GM12801 (cell line): Measurements from ENCODE around the gene ARMC8.

Experiments
- TF ChIP-seq, protein P1 (sequence below): IDR thresholded peaks from one replicate; pipeline ENCODE4 v1.5.1; 2011; ENCODE audit warnings: control low read depth; ENCODE audit not compliant: insufficient read length; ENCODE audit errors: extremely low read depth

Gene ARMC8

DNA sequence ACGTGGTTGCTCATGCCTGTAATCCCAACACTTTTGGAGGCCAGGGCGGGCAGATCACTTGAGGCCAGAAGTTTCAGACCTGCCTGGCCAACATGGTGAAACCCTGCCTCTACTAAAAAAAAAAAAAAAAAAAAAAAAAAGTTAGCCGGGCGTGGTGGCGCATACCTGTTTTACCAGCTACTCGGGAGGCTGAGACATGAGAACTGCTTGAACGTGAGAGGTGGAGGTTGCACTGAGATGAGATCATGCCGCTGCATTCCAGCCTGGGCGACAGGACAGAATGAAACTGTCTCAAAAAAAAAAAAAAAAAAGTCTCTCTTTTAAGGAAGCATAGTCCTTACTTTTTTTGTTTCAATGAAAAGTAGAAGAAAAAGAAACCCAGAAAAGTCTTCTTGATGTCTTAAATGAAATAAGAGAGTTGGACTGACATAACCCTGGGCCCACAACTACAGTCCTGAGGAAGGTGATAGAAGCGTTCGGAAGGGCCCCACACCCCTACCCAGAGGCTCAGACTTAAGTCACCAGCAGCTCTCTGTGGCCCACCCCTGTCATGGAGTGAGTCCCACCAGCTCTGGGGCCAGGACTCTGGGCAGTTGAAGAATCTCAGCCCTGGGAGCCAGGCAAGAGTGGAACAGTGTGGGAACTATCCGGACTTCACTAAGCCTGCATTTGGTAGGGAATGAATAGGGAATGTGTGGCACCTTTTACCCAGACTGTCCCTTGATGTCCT is 139.9 kb downstream of the ARMC8 start:
- TF ChIP-seq, protein P1, sequence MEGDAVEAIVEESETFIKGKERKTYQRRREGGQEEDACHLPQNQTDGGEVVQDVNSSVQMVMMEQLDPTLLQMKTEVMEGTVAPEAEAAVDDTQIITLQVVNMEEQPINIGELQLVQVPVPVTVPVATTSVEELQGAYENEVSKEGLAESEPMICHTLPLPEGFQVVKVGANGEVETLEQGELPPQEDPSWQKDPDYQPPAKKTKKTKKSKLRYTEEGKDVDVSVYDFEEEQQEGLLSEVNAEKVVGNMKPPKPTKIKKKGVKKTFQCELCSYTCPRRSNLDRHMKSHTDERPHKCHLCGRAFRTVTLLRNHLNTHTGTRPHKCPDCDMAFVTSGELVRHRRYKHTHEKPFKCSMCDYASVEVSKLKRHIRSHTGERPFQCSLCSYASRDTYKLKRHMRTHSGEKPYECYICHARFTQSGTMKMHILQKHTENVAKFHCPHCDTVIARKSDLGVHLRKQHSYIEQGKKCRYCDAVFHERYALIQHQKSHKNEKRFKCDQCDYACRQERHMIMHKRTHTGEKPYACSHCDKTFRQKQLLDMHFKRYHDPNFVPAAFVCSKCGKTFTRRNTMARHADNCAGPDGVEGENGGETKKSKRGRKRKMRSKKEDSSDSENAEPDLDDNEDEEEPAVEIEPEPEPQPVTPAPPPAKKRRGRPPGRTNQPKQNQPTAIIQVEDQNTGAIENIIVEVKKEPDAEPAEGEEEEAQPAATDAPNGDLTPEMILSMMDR, result no peak

DNA sequence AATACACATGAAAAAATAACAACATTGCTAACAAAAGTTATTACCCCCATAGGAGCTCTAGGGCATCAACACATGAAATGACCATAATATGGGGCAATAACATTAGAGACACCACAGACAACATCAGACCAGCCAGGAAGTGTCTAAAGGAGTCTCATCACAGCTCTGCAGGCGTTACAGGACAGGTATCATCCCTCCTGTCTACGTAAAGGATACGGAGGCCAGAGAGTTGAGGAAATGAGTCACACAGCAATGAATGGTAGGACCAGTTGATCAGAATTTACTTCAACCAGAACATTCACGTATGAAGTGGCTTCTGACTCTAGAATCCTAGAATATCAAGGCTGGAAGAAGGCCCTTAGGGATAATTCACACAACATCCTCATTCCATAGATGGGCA is 140.7 kb downstream of the ARMC8 start:
- TF ChIP-seq, protein P1, result no peak

DNA sequence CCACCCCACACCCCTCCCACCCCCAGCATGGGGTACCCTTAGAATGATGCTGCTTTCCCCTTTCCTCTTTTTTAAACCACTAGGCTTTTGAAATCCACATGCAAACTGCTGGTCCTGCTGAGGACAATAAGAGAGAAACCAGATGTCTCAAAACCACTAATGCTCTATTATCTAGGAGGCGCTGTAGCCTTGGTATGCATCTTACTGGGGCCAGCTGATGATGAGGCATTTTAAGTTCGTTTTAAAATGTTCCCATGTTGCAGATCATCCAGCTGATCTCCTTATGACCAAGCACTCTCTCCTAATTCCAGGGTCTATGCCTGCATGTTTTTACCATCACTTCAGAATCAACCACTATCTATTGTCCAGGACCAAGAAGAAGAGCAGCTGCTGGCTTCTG is 141.2 kb downstream of the ARMC8 start:
- TF ChIP-seq, protein P1, result no peak

DNA sequence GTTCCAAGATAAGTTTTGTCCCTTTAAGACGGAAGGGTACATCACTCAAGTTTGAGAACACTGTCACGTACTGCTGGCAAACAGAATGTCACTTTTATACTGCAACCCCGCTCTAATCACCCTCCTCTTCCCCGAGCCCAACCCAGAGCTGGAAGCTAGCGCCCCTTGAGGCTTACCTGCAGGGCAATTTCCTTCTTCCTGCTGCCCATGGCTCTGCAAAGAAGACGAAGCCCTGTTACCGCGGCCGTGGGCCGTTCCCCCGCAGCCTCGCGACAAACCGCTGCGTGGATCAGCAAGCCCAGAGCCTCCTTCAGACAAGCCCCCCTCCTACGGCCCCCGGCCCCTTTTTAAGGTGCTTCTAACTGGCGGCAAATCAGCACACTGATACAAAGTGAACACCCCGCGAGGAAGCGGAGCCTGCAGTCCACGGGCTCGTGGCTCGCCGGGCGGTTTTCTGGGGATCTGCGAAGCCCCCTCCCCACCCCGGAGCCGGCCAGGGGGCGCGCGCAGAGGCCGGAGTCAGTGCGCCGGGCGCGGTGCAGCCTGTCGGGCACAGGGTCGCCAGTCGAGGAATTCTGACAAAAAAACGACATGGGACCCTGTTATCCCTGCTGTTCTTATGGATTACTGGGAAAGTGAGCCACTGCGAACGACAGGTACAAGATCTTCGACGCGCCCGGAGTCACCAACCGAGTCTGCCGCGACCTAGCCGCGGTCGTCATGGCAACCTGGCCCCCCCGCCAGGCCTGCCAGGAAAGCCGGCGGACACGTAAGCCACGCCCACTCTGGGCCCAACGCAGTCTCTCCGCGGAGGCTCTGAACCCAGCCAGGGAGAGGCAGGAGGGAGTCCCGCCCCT is 142.3 kb downstream of the ARMC8 start, which contains the start of gene NME9:
Gene NME9, minus strand, starts transcription at position 725 of the 857 bp plus-strand sequence. Its CDS starts 516 bp downstream, at position 209.
- TF ChIP-seq, protein P1, result no peak

DNA sequence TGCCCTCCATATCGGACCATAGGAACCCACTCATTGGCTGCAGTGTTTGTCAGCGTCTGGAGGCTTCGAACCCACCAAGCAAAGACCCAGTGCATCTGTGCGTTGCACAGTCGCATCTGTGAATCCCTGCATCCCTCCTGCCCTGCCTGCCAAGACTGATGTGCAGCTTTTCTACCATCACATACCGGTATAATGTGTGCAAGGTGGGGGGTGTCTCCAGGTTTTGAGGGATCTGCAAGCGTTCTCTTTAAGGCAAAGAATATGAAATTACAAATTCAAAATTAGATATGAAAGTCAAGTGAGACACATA is 142.8 kb downstream of the ARMC8 start:
- TF ChIP-seq, protein P1, result no peak

DNA sequence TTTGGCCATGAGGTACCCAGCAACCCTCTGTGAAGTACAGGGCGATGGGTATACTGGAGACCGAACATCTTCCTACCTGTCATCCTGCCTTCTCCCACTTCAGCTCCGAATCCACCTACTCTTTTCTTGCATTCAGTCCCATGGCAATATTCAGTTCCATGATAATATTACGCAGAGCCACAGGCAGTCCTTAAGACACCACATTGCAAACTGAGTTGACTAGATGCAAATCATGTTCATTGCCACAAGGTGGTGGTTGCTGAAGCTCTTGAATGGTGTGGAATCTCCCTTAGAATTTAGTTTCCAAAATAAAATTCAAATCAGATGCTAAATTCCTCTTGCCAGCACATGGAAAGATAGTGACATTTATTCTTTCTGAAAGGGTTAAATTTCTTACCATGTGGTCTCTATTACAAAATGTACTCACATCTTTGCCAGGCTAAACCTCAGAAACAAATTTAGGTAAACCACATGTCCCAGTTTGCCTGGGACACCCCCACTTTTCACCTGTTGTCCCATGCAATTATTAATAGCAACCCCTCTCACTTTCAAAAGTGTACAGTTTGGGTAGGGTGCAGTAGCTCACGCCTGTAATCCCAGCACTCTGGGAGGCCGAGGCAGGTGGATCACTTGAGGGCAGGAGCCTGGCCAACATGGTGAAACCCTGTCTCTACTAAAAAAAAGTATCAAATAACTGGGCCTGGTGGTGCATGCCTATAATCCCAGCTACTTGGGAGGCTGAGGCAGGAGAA is 144.2 kb downstream of the ARMC8 start:
- TF ChIP-seq, protein P1, result no peak

DNA sequence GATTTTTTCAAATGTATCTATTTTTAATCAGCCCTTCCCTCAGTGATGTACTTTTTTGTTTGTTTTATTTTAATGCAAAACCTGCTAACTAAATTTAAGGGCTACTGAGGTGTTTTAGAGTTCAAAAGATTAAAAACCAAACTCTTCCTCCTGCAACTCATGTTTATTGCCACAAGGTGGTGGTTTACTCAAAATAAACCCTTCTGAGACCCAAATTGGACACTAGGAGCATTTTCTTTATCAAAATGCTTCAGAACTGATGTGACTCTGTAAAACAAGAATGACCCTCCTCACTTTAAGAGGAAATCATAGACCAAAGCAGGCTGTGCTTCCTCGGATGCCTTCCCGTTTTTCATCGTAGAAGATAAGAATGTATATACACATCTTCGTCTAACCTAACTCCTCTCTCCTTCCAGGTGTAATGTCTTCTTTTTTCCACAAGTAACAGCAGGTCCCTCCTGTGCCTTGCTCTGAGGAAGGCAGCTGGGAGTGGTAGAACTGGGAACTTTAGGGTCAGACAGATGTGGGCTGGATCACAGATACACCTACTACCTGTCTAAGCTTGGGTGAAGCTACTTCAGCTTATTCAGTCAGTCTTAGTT is 145.5 kb downstream of the ARMC8 start:
- TF ChIP-seq, protein P1, result no peak
